Fibroblast of pulmonary artery (primary cell): ENCODE measurements around the gene MAN2A1.
A peak's percentile ranks its signal among the peaks of the same experiment; 100 is the strongest.

Experiments
- DNase-seq: peaks from one replicate; pipeline ENCODE4 v3.0.0-alpha.2; 2010; ENCODE audit warnings: low read depth
- H3K4me3 ChIP-seq: replicated peaks from 2 replicates; pipeline ENCODE4 v1.5.1; 2011; ENCODE audit warnings: low read depth, mild to moderate bottlenecking, control low read depth, low read length, moderate library complexity
- TF ChIP-seq, protein P1 (sequence below): IDR thresholded peaks from 2 replicates; pipeline ENCODE4 v1.5.1; 2011; ENCODE audit warnings: mild to moderate bottlenecking, control low read depth, low read length, inconsistent platforms; ENCODE audit errors: missing control alignments

Gene MAN2A1

DNA sequence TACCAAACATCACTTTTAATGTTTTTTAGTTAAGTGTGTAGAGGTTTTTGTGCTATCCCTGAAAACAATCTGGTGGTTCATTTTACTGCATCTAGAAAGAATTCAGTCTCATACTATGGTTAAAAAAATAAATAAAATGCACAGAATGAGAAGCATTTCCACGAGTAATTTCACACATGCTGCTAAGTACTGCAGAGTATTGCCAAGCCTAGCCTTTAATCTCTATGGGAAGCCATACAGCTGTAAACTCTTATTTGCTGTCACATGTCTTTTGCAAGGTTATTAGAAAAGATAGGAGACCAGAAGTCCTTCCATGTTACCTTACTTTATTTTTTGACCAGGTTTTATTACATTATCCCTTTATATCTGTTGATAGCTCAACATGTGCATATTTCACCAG, 37.6 kb upstream of the MAN2A1 start:
- DNase-seq: peak; percentile 1
- no peak overlapping the region for H3K4me3 ChIP-seq
- TF ChIP-seq, protein P1, sequence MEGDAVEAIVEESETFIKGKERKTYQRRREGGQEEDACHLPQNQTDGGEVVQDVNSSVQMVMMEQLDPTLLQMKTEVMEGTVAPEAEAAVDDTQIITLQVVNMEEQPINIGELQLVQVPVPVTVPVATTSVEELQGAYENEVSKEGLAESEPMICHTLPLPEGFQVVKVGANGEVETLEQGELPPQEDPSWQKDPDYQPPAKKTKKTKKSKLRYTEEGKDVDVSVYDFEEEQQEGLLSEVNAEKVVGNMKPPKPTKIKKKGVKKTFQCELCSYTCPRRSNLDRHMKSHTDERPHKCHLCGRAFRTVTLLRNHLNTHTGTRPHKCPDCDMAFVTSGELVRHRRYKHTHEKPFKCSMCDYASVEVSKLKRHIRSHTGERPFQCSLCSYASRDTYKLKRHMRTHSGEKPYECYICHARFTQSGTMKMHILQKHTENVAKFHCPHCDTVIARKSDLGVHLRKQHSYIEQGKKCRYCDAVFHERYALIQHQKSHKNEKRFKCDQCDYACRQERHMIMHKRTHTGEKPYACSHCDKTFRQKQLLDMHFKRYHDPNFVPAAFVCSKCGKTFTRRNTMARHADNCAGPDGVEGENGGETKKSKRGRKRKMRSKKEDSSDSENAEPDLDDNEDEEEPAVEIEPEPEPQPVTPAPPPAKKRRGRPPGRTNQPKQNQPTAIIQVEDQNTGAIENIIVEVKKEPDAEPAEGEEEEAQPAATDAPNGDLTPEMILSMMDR: no peak

DNA sequence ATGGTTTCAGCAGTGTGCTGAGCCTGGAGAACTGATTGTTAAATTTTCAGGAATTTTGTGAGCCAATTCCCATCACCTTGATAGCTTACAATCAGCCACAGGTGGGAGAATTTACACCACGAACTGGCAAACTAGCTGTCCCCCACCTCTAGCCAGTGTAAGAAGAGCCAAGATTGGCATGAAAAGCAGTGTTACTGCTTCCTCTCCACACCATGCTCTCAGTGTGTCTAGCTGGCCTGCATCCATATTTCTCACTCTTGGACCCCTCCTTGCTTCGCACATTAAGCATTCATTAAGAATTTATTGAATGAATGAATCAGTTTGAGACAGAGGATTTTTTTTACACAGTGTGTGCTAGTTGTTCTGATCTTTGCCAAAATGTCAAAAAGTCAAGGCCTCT, 36.7 kb upstream of the MAN2A1 start:
- H3K4me3 ChIP-seq: no peak overlapping the region
- TF ChIP-seq, protein P1: no peak
- no peak for DNase-seq

DNA sequence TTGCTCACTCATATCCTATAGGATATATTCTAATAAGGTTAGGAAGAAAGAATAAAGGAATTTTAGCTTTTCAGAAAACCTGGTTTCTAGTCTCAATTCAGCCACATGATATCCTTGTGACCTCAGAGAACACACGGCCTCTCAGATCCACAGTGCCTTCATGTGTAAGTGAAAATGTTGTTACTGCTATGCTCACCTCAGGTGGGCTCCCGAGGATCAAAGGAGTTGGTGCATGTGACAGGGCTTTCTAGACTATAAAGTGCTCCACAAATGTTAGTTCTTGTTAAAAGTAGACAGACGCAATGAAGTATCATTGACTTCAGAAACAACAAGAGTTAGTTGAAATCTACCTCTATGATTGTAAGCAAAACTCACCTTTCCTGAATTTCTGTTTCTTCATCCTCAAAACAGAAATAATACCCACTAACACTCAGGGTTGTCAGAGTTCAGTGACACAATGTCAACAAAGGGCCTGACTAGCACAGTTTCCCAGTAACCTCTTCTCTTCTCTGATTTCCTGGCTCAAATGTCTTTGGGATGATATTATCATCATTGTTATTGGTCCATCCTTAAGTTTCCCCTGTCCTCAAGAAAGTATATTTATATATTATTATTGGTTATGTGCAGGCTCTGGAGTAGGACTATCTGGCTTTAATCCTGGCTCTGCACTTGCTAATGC, 36.0 kb upstream of the MAN2A1 start:
- H3K4me3 ChIP-seq: no peak overlapping the region
- no peak for DNase-seq
- TF ChIP-seq, protein P1: no peak

DNA sequence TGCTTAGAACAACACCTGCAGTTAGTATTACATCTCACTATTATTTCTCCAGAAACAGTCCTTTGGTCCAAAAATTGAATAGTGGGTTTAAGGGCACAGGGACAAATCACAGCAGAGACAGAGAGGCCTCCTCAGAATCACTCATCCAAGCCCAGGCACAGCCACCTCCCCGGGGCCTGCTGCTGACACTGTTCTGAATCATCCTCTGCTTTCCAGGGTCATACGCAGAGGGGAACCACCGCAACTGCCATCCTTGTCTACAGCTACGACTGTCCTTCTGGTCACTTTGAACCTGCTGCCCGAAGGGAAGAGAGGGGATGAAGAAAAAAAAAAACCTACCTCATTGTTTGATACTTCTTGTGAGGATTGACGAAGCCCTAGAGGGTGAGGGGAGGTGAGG, 35.3 kb upstream of the MAN2A1 start:
- TF ChIP-seq, protein P1: no peak
- DNase-seq: no peak
- H3K4me3 ChIP-seq: no peak overlapping the region

DNA sequence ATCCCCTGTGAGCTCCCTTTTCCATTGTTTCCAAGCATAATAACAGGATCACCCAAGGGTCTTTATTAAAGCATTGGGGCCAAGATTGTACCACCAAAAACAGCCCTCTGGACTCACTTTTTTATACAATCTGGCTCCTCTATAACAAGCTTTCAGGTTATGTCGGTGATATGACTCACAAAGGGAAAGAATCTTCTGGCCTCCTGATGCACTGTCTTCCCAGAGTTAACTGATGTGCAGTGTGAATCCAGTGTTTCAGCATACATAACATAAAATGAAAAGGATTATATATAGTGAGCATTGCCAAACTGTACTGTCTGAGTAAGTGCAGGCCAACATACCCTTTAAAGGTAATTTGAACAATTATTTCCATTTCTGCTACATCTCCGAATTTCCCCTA, 33.9 kb upstream of the MAN2A1 start:
- TF ChIP-seq, protein P1: no peak
- no peak for DNase-seq
- H3K4me3 ChIP-seq: no peak overlapping the region

DNA sequence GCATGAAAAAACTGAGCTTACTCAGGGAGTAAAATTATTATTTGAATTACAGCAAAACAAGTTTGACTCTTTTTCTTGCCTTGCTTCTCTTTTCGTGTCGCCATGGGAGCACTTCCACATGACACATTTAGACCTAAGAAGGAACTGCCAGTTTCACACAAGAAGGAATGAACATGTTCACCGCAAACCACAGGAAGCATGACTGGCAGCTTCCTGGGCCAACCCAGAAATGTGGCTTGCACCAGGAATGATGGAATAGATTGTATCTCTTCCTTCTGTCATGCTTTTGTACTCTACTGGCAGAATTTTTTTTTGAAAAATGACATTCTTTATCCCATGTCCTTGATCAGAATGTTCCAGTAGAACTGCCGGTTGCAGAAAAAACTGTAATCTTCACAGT, 32.9 kb upstream of the MAN2A1 start:
- peak; percentile 89 for DNase-seq
- no peak overlapping the region for H3K4me3 ChIP-seq
- TF ChIP-seq, protein P1: no peak

DNA sequence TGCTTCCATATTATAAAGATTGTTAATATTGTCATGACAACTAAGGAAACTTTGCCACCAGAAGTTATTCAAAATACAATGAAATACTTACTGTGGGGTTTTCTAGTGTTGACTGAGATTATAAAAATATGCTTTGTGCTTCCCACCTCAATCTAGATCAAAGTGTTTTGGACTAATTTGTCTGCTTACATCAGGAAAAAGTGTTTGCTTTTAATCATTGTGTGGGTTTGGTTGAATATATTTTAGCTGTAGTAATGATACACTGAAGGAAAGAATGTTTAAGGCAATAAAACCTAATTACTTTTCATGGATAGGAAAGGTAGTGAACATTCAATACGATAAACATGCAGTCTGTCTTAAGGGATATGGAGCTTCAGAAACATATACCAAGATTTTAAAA, 29.8 kb upstream of the MAN2A1 start:
- no peak overlapping the region for H3K4me3 ChIP-seq
- no peak for DNase-seq
- TF ChIP-seq, protein P1: no peak
